T1000 (cell line): ENCODE measurements around the gene BIRC5.
"Not testable (repeated sequence)": the region's sequence is repeated elsewhere in the genome, so short reads cannot be mapped to it uniquely, and the experiment has no call there.

Source experiments
- DNase-seq: peaks from one replicate; lab custom pipeline; 2025; ENCODE audit warnings: mixed read lengths; lab: John Stamatoyannopoulos, UW

BIRC5 gene

DNA sequence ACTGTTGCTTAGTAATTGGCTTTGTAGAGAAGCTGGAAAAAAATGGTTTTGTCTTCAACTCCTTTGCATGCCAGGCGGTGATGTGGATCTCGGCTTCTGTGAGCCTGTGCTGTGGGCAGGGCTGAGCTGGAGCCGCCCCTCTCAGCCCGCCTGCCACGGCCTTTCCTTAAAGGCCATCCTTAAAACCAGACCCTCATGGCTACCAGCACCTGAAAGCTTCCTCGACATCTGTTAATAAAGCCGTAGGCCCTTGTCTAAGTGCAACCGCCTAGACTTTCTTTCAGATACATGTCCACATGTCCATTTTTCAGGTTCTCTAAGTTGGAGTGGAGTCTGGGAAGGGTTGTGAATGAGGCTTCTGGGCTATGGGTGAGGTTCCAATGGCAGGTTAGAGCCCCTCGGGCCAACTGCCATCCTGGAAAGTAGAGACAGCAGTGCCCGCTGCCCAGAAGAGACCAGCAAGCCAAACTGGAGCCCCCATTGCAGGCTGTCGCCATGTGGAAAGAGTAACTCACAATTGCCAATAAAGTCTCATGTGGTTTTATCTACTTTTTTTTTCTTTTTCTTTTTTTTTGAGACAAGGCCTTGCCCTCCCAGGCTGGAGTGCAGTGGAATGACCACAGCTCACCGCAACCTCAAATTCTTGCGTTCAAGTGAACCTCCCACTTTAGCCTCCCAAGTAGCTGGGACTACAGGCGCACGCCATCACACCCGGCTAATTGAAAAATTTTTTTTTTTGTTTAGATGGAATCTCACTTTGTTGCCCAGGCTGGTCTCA is 11.2 kb downstream of the BIRC5 start:
- DNase-seq: no peak

DNA sequence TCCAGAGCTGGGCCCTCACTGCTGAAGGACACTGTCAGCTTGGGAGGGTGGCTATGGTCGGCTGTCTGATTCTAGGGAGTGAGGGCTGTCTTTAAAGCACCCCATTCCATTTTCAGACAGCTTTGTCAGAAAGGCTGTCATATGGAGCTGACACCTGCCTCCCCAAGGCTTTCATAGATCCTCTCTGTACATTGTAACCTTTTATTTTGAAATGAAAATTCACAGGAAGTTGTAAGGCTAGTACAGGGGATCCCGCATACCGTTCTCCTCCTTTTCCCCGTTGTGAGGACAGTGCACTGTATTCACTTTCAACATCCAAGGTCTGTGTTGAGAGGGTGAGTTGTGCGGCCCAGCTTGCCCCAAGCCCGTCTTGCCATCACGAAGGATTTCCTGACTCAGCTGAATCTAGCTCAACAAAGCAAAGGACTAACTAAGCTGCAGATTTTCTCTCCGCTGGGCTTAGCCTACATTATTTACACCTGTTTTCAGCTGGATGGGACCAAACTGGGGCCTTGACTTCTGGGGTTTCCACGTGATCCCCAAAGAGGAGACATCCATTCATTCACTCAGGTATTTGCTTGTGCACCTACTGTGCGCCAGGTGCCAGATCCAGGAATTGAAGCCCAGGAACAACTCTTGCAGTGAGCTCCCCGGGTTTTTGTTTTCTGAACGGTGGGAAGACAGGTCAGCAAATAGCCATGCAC is 12.2 kb downstream of the BIRC5 start:
- DNase-seq: no peak

DNA sequence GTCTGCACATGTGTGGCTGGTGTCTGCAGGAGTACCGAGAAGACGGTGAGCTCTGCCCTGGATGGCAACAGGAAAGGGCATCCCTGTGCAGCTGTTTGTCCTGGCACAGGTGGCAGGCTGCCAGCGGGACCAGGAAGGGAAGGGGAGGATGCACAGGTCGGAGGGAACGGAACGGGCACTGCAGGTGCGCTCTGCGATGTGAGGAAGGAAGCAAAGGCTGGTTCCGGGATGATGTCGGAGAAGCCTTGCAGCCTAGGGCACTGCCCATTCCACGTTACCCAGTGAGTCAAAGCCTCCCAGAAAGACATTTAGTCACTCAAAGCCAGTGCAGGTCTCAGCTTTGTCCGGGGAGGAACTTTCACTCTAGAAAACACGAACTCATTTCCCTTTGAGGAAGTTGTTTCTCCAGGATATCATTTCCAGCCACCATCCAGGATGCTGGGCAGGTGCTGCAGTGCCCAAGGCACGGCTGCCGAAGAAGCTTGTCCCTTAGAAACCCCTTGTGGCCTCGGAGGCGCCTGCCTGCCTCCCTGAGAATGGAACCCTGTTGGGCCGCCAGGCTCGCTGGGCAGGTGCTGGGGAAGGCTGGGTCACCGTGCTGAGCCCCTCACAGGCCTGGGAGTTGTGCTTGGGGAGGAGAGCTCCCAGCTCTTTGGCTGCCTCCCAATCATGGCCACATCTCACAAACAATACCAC is 12.9 kb downstream of the BIRC5 start:
- no peak for DNase-seq

DNA sequence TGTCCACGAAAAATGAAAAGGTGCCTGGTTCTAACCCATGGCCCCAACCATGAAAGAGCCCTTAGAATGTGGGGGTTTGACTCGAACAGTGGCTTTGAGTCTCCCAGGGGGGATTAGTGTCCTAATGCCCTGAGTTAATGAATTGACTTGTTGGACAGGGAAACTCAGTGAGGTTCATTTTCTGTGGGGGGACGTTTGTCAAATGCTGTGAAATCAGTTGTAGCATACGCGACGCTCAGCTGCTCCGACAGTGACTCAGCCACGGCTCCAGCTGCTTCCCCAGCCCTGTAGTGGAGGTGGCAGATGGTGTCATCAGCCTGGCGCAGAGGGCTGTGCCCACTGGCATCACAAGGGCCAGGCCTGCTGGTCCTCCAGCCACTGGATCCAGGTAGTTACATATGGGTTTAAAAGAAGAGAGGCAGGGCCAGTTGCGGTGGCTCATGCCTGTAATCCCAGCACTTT is 13.4 kb downstream of the BIRC5 start:
- no peak for DNase-seq

DNA sequence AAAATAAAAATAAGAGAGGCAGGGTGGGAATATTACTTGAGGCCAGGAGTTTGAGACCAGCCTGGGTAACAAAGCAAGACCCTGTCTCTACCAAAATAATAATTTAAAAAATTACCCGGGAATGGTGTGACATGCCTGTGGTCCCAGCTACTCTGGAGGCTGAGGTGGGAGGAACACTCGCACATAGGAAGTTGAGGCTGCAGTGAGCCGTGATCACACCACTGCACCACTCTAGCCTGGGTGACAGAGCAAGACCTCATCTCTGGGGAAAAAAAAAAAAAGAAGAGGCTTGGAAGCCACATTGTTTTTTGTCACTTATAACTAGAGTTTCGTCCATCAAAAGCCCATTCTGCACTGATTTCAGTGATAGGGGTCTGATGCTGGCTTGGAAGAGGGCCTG is 14.1 kb downstream of the BIRC5 start:
- no peak for DNase-seq

DNA sequence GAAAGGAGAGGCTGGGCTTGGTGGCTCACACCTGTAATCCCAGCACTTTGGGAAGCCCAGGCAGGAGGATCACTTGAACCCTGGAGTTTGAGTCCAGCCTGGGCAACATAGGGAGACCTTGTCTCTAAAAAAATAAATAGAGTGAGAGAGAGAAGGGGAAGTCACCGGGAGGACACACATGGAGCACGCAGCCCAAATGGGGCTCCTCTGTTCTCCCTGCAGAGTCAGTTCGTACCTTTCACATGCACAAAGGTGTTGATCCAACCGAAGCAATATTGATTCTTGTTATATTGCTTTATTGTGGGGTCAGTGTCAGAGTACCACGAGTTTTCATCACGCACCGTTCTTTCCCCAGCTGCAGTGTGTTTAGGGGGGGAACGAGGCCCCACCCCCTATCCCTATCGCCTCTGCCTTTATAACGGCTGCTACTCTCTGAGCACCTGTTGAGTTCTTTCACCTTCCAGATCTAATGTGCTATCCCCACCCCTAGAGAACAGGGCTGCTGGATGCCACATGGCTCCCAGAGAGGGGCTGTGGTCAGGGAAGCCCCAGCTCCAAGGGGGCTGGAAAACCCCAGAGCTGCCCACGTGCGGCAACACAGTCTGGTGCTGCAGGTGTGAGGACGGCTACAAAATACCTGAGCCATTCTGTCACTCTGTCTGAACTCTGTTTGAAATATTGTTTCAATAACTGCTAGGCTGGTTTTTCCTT is 16.4 kb downstream of the BIRC5 start:
- DNase-seq: no peak

DNA sequence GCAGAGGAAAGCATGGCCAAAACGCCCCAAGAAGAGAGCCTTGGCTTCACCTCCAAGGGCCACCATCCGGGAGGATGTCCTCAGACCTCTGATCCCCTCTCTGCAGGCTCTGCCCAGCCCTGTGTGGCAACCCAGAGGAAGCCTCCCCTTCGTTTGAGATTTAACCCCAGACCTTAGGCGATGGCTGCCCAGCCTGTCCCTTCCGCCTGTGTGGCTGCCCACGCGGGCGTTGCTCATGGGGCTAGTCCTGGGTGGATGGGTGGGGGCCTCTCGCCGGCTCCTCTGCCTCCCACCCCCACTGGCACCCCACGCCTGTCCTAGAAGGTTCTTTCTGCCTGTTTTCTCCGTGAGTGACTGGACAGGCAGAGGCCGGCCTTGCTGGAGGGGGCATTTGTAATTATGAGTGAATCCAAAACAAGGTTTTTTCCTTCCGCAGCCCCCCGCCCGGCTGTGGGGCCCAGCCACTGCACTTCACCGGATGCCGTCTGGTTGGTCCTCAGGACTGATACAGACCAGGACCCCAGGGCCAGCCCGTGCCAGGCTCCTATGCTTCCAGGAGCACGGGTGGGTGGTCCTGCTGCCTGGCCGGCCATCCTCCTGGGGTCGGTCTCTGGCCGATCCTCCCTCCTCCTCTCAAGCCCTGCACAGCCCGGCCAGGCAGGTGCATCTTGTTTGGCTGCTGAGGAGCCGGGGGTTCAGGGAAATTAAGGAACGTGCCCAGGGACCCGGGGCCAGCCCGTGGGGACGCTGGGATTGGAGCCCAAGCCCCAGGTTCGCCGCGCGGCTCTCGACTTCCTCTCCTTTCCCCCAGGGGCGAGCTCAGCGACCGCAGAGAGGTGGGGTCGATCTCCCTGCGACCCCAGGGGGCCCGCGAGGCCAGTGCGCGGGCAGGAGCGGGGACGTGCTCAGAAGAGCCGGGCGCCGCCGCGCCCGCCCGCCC is 17.2 kb downstream of the BIRC5 start, which contains the start of gene TMEM235:
TMEM235 (plus strand) TSS at position 636 of the 940 bp plus-strand sequence. CDS start 393 bp downstream, outside the sequence.
- DNase-seq: no peak

DNA sequence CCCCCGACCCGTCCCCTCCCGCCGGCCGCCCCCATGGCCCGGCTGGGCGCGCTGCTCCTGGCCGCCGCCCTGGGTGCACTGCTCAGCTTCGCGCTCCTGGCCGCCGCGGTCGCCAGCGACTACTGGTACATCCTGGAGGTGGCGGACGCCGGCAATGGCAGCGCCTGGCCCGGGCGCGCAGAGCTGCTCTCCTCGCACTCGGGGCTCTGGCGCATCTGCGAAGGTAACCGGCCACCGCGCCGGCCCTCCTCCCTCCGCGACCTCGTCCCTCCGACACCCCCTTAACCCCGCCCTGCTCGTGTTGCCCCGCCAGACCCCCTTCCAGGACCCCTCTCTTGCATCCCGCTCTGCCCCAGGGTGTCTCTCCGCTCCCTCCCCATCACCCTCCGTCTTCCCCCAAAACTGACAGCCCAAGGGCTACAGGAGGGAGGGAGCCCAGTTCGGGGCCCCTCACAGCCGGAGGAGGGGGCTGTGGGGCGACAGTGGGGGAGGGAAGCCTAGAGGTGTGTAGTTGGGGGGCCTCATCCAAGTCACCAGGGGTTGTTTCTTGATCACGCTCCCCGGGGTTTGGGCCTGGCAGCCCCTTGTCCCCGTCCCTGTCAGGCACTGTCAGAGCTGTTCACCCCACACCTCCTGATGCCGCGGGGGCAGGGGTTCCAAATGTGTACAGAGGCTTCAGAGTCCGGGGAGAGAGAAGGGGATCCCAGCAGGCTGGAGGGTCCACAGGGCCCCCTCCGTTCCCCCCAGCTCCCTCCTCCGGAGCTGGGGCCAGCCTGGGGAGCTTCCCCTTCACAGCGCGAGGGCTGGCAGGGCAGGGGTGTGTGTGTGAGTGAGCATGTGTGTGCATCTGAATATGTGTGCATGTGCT is 18.2 kb downstream of the BIRC5 start:
- no peak for DNase-seq

DNA sequence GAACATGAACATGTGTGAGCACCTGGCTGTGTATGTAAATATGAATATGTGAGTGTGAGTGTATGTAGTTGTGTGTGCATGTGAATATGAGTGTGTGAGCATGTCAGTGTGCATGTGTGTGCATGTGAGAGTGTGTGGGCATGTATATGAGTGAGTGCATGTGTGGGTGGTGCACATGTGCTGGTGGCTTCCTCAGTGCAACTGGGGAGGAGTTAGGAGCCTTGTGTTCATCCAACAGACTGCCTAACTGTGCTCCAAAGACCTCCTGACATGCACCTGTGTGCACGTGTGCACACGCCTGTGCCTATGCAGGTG is 18.8 kb downstream of the BIRC5 start:
- DNase-seq: no peak

DNA sequence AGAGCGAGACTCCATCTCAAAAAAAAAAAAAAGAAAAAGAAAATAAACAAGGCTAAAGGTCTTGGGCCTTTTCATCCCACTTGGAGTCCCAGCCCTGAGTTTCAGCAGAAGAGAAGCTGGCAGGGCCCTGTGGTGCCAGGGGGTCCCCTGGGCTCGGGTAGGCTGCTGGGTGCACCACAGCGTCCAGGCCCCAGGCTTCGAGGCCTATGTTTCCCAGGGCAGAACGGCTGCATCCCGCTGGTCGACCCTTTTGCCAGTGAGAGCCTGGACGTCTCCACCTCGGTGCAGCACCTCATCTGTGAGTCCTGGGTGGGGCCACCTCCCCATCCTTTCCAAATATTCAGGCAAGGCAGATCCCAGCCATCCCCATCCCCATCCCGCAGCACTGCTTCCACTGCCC is 19.6 kb downstream of the BIRC5 start:
- DNase-seq: no peak

DNA sequence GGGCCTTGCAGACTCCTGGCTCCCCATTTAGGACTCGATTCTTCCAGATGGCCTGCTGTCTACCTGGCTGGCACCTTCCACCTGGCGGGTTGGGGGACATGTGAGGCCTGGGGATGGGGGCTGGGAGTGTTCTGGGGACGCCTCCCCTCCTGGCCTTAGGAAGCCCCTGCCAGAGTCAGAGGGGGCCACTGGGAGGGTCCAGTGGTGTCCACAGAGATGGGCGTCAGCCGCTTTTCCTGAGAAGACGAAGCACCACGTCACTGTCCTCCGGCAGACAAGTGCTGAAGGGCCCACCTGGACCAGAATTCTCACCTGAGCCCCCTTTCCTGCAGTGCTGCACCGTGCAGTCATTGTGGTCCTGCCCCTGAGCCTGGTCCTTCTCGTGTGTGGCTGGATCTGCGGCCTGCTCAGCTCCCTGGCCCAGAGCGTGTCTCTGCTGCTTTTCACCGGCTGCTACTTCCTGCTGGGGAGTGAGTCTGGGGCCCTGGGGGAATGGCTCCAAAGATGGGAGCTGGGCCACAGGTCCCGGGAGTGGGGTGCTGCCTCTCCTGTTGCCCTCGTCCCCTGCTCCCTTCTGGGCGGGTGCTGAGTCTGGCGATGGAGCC is 20.3 kb downstream of the BIRC5 start:
- DNase-seq: no peak

DNA sequence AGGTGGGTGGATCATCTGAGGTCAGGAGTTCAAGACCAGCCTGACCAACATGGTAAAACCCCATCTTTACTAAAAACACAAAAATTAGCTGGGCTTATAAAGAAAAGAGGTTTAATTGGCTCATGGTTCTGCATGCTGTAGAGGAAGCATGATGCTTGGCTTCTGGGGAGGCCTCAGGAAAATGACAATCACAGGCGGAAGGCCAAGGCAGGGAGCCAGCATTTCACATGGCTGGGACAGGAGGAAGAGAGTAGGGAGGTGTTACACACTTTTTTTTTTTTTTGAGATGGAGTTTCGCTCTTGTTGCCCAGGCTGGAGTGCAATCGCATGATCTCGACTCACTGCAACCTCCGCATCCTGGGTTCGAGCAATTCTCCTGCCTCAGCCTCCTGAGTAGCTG is 21.0 kb downstream of the BIRC5 start:
- not testable (repeated sequence) for DNase-seq

DNA sequence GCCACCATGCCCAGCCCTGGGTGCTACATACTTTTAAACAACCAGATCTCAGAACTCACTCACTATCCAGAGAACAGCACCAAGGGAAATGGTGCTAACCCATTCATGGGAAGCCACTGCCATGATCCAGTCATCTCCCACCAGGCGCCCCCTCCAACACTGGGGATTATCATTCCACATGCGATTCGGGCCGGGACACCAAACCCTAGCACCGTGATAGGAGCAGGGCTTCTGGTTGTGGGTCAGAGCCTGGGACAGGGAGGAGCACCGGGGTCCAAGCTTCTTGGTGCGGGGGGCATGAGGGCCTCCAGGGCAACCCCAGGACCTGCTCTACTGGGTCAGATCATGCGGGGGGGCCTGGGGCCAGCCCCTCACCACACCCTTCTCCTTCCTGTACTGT is 21.8 kb downstream of the BIRC5 start:
- no peak for DNase-seq

DNA sequence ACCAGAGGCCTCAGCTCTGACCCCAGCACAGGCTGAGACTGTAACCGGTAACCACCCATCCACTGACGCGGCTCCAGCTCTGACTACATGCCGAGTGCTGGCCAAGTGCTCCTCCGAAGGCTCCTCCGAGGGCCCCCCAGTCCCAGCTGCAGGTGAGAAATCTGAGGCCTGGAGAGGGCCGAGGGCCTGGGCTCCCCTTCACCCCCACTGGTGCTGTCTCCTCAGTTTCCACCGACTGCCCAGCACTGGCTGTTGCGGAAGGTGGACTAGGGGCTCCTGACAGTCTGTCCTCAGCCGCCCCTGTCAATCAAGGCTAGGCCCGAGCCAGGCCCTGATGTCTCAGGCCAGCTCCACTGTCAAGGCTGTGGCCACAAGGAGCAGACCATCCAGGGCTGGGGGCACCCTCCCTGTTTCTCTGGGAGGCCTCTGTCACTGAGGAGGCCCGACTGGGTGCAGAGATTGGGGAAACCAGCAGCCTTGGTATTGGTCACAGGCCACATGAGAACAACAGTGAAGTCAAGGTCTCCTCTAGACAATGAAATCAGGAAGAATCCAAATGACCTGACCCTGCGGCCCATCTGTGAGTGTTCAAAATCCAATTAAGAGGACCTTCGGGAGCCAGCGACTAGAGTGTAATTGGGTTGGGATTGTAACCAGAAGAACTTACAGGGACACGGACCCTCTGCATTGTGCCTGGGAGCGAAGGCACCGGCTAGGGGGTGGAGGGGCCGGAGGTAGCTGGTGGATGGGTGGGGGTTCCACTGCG is 22.5 kb downstream of the BIRC5 start:
- DNase-seq: no peak

DNA sequence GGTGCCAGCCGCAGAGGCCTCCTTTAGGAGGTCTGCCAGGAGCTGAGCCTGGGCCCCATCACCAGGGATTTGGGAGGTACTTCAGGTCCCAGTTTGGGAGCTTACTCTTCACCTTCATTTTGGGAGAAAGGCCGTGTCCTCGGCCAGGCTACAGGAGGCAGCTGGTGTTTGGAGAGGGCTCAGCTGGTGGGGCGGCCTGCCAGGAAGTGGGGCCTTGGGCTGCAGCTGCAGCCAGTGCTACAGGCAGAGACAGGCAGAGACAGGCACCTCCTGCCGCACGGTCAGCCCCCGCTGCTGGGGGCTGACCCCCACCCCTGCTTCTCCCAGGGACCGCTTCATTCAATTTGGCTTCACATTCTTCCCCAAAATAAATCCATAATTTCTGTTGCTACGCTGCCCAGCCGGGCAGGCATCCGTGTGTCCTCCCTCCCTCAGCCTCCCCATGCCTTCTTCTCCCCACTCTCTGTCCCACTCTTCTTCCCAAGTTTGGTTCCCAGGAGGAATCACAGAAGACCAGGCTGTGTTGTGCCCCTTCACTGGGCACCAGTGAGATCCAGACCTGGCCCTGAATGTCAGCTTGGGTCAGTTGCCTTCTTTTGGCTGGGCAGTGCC is 23.5 kb downstream of the BIRC5 start:
- DNase-seq: no peak

DNA sequence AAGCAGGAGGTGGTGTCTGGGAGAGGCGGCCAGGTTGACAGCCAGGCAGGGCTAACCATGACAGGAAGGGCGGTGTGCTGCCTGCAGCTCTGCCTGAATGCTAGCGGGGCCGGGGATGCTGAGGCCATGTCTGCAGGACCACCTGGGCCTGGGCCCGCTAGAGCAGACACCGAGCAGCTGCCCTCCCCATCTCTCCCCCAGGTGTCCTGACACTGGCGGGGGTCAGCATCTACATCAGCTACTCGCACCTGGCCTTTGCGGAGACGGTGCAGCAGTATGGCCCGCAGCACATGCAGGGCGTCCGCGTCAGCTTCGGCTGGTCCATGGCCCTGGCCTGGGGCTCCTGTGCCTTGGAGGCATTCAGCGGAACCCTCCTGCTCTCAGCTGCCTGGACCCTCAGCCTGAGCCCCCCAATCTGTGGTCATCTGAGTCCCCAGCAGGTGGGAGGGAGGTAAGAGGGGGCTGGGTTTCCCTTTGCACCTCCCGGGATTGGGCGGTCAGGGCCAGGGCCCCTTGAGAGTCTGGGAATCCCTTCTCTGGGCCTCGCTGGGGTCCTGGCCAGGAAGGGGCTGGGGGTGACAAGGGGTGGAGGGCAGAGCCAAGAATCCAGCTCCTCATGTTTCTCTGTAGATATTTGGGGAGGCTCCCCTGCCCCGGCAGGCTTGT is 24.9 kb downstream of the BIRC5 start:
- DNase-seq: no peak

DNA sequence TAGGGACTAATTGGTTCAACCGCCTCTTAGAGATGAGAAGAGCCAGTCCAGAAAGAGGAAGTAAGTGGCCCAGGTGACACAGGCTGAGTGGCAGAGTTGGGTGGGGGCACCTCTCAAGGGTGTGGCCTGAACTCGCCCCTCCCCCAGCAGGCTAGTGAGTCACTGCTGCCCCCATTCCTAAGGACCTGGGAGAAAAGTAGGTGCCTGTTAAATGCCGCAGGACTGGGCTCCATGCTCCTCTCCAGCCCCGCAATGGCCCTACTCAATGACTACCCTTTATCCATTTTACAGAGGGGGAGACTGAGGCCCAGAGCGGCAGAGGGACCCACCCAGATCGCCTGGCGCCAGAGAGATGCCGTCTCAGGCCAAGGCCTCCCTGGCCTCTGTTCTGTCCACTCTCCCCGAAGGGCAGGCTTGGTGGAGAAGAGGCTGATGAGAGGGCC is 25.5 kb downstream of the BIRC5 start:
- DNase-seq: no peak
